H9 (cell line): Measurements from ENCODE around the gene PPARA. TPM values are rescaled to one million over a fixed set of nuclear protein-coding genes. Genes with fewer than 3 reads are reported as not detected.

Source experiments
- DNase-seq: peaks from one replicate; pipeline ENCODE4 v3.0.0-alpha.2; 2017
- H2AFZ ChIP-seq: one replicate; pipeline ENCODE4 v1.6.1; 2013; ENCODE audit warnings: mild to moderate bottlenecking, low read length, control low read depth, moderate library complexity
- H2AK5ac ChIP-seq: 2 replicates; pipeline ENCODE4 v1.6.1; 2013; ENCODE audit warnings: low read length, control low read depth, mixed read lengths; ENCODE audit not compliant: insufficient read length
- H2BK120ac ChIP-seq: one replicate; pipeline ENCODE4 v1.6.1; 2013; ENCODE audit warnings: low read depth, mild to moderate bottlenecking, low read length, control low read depth, inconsistent platforms; ENCODE audit not compliant: poor library complexity, severe bottlenecking
- H2BK12ac ChIP-seq: 2 replicates; pipeline ENCODE4 v1.6.1; 2013; ENCODE audit warnings: low read length, control low read depth, mixed read lengths, low read depth; ENCODE audit not compliant: insufficient read length
- H2BK15ac ChIP-seq: 2 replicates; pipeline ENCODE4 v1.6.1; 2013; ENCODE audit warnings: low read depth, low read length, control low read depth
- H2BK20ac ChIP-seq: one replicate; pipeline ENCODE4 v1.6.1; 2013; ENCODE audit warnings: low read depth, mild to moderate bottlenecking, low read length, control low read depth, inconsistent platforms; ENCODE audit not compliant: poor library complexity, severe bottlenecking
- H2BK5ac ChIP-seq: 2 replicates; pipeline ENCODE4 v1.6.1; 2013; ENCODE audit warnings: low read length, control low read depth, mixed read lengths; ENCODE audit not compliant: insufficient read length
- H3K14ac ChIP-seq: 2 replicates; pipeline ENCODE4 v1.6.1; 2013; ENCODE audit warnings: low read length, control low read depth; ENCODE audit not compliant: insufficient read depth
- H3K18ac ChIP-seq: 2 replicates; pipeline ENCODE4 v1.6.1; 2013; ENCODE audit warnings: low read depth, mild to moderate bottlenecking, mixed read lengths, low read length, control low read depth; ENCODE audit not compliant: insufficient read length
- H3K23ac ChIP-seq: 2 replicates; pipeline ENCODE4 v1.6.1; 2013; ENCODE audit warnings: low read length, control low read depth, mixed read lengths, low read depth; ENCODE audit not compliant: insufficient read length
- H3K23me2 ChIP-seq: 2 replicates; pipeline ENCODE4 v1.6.1; 2013; ENCODE audit warnings: low read depth, mild to moderate bottlenecking, mixed read lengths, low read length, control low read depth; ENCODE audit not compliant: insufficient read length, poor library complexity, severe bottlenecking
- H3K27ac ChIP-seq: 2 replicates; pipeline ENCODE4 v1.5.1; 2013; ENCODE audit warnings: low read length, control low read depth, mixed read lengths, low read depth; ENCODE audit not compliant: insufficient read length
- H3K27me3 ChIP-seq: 2 replicates; pipeline ENCODE4 v1.6.1; 2013; ENCODE audit warnings: low read length, control low read depth, inconsistent platforms; ENCODE audit not compliant: insufficient read depth
- H3K4ac ChIP-seq: 2 replicates; pipeline ENCODE4 v1.6.1; 2013; ENCODE audit warnings: low read depth, mild to moderate bottlenecking, control low read depth, inconsistent platforms, low read length, moderate library complexity
- H3K4me1 ChIP-seq: 2 replicates; pipeline ENCODE4 v1.6.1; 2013; ENCODE audit warnings: low read length, control low read depth, inconsistent platforms; ENCODE audit not compliant: insufficient read depth
- H3K4me2 ChIP-seq: 2 replicates; pipeline ENCODE4 v1.6.1; 2013; ENCODE audit warnings: low read length, control low read depth, mixed read lengths; ENCODE audit not compliant: insufficient read length, insufficient read depth
- H3K56ac ChIP-seq: 2 replicates; pipeline ENCODE4 v1.6.1; 2013; ENCODE audit warnings: low read depth, mild to moderate bottlenecking, mixed read lengths, low read length, control low read depth; ENCODE audit not compliant: insufficient read length
- H3K79me1 ChIP-seq: 2 replicates; pipeline ENCODE4 v1.6.1; 2013; ENCODE audit warnings: low read depth, mild to moderate bottlenecking, moderate library complexity, low read length, control low read depth, inconsistent platforms; ENCODE audit not compliant: insufficient read depth, poor library complexity, severe bottlenecking
- H3K79me2 ChIP-seq: 2 replicates; pipeline ENCODE4 v1.6.1; 2013; ENCODE audit warnings: low read length, control low read depth, inconsistent platforms; ENCODE audit not compliant: insufficient read depth
- H3K9ac ChIP-seq: 2 replicates; pipeline ENCODE4 v1.6.1; 2013; ENCODE audit warnings: low read length, control low read depth, mixed read lengths; ENCODE audit not compliant: insufficient read length; ENCODE audit errors: extremely low read depth
- H3K9me3 ChIP-seq: one replicate; pipeline ENCODE4 v1.6.1; 2013; ENCODE audit warnings: low read depth, low read length, inconsistent platforms; ENCODE audit not compliant: control insufficient read depth
- H3T11ph ChIP-seq: one replicate; pipeline ENCODE4 v1.6.1; 2013; ENCODE audit warnings: mild to moderate bottlenecking, low read length, control low read depth, inconsistent platforms
- H4K20me1 ChIP-seq: one replicate; pipeline ENCODE4 v1.6.1; 2013; ENCODE audit not compliant: control insufficient read depth, insufficient read length, insufficient read depth
- H4K5ac ChIP-seq: 2 replicates; pipeline ENCODE4 v1.6.1; 2013; ENCODE audit warnings: low read depth, mild to moderate bottlenecking, mixed read lengths, low read length, control low read depth; ENCODE audit not compliant: insufficient read length
- H4K8ac ChIP-seq: replicated peaks from 2 replicates; pipeline ENCODE4 v1.6.1; 2013; ENCODE audit warnings: low read length, control low read depth, mixed read lengths, low read depth; ENCODE audit not compliant: insufficient read length
- H4K91ac ChIP-seq: 2 replicates; pipeline ENCODE4 v1.6.1; 2013; ENCODE audit warnings: low read depth, mild to moderate bottlenecking, moderate library complexity, mixed read lengths, low read length, control low read depth; ENCODE audit not compliant: insufficient read length
- H3K27ac Mint-ChIP-seq, 3 experiments: 2 replicates in 2 of 3; 3 replicates in 1 of 3; pipeline ENCODE4 v1.8.0; 2020 to 2021; ENCODE audit warnings: mixed read lengths in 3 of 3, mild to moderate bottlenecking in 1 of 3, moderate library complexity in 1 of 3
- H3K27me3 Mint-ChIP-seq: 2 replicates; pipeline ENCODE4 v1.8.0; 2021; ENCODE audit warnings: low read depth, mild to moderate bottlenecking, moderate library complexity, mixed read lengths
- H3K36me3 Mint-ChIP-seq, 3 experiments: 2 replicates in 2 of 3; 3 replicates in 1 of 3; pipeline ENCODE4 v1.8.0; 2020 to 2021; ENCODE audit warnings: low read depth in 3 of 3, mixed read lengths in 3 of 3; ENCODE audit not compliant: insufficient read depth in 1 of 3
- H3K4me1 Mint-ChIP-seq, 2 experiments: 2 replicates each; pipeline ENCODE4 v1.8.0; 2020; ENCODE audit warnings: mixed read lengths in 2 of 2
- H3K4me3 Mint-ChIP-seq, 2 experiments: 2 replicates in 1 of 2; 3 replicates in 1 of 2; pipeline ENCODE4 v1.8.0; 2020 to 2021; ENCODE audit warnings: mild to moderate bottlenecking in 2 of 2, mixed read lengths in 2 of 2, moderate library complexity in 1 of 2
- H3K9me3 Mint-ChIP-seq, 2 experiments: 2 replicates in 1 of 2; 3 replicates in 1 of 2; pipeline ENCODE4 v1.8.0; 2020; ENCODE audit warnings: mild to moderate bottlenecking in 2 of 2, mixed read lengths in 2 of 2, moderate library complexity in 1 of 2
- CTCF ChIP-seq: fragments of 200-600 bp; sonication (generic); conservative IDR thresholded peaks from 3 replicates; pipeline ENCODE4 v1.8.0; 2021; ENCODE audit warnings: antibody characterized with exemption, mild to moderate bottlenecking
- WGBS: extraction: QIAGEN DNeasy Blood & Tissue Kit; methylation state at CpG from one replicate; pipeline ENCODE4 v1.1.7; 2013; ENCODE audit warnings: missing lambda C conversion rate, low lambda C conversion rate, mixed read lengths; ENCODE audit not compliant: insufficient read length; ENCODE audit errors: extremely low coverage; 5-methylcytosine and 5-hydroxymethylcytosine counted together
- total RNA-seq: library from RNA; stranded (reverse); gene quantifications from 2 replicates; pipeline ENCODE4 v1.2.1, GENCODE V29; 2021

The PPARA gene
- total RNA-seq, 1 experiment from 2014 or later = 7.3 TPM

- H3K27ac Mint-ChIP-seq = 0 out of 7 replicates have a peak overlapping the region, but pooled peaks of 1 of the 3 experiments have one; percentile 14
- peaks cover 3% of the 10 kb centered on the region; the same call in 1 of the 2 replicates for H3K27me3 Mint-ChIP-seq
- peaks cover 0 to 7% (median 0%) of the 10 kb centered on the region in 3 experiments; a peak in 1 of 7 replicates for H3K36me3 Mint-ChIP-seq
- Histone ChIP-seq H4K91ac (no peak overlapping the region), H4K5ac (no peak overlapping the region), H3K27me3 (no peaks in the 10 kb centered on the region), H4K8ac (no peak overlapping the region), H3T11ph (no peak overlapping the region), H3K23me2 (no peaks in the 10 kb centered on the region), H2BK12ac (no peak overlapping the region), H2AK5ac (no peak overlapping the region), H2BK120ac (no peak overlapping the region), H3K56ac (no peak overlapping the region), H3K4ac (no peak overlapping the region), H3K79me2 (no peaks in the 10 kb centered on the region), H3K23ac (no peak overlapping the region), H3K9me3 (no peaks in the 10 kb centered on the region), H3K18ac (no peak overlapping the region), H3K4me1 (no peaks in the 10 kb centered on the region), H2BK15ac (no peak overlapping the region), H4K20me1 (no peaks in the 10 kb centered on the region), H2BK20ac (no peak overlapping the region), H3K14ac (no peak overlapping the region), H3K9ac (no peak overlapping the region), H2BK5ac (no peak overlapping the region), H2AFZ (no peak overlapping the region), H3K27ac (no peak overlapping the region), H3K4me2 (no peak overlapping the region), H3K79me1 (no peaks in the 10 kb centered on the region)
- no peaks in the 10 kb centered on the region for H3K9me3 Mint-ChIP-seq
- H3K4me3 Mint-ChIP-seq = no peak overlapping the region
- peaks cover 12 to 14% of the 10 kb centered on the region in 2 experiments for H3K4me1 Mint-ChIP-seq
- DNase-seq = no peak
- TF ChIP-seq CTCF = no peak
- no CpG with 5 or more reads among the region's 8 CpGs for WGBS
These were observed 46.0 kb downstream of the PPARA start for GRCh38 chr22:46196278-46196677.
